ENCODE data around the gene SMARCC2.
A peak's percentile ranks its signal among the peaks of the same experiment; 100 is the strongest.

DNA sequence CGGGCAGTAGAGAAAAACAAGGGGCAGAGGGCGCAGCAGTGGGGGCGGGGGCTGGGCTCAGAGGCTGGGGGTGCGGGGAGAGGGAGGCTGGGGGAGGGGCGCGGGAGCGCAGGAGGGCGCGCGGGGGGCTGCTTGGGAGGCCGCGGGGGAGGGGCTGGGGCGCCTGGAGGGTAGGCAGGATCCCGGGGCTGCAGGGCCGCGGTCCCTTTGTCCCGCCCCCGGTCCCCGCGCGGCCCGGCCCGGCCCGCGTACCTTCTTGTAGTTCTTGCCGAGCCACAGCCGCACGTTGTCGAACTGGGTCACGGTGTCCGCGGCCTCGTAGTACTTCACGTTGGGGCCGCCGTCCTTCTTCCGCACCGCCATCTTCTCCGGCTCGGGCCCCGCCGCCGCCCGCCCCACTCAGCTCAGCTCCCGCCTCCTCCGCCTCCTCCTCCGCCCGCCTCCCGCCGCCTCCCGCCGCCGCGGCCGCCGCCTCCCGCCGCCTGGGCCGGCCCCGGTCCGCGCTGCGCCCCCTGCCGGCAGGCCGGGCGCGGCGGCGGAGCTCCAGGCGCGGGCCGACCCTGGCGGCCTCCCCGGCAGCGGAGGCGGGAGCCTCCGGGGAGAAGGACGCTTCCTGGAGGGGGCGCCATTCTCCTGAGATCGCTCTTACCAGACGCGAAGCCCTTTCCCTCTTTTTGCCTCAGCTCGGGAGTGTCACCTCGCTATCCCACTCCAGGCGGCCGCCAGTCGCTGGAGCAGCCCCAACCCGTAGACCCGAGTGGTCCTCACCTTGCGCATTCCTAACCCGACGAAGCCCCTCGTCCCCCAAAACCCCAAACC lies at the start of gene SMARCC2:
- TF ChIP-seq POLR2A (IDR thresholded peaks at IDR 0.05): peak; percentile 49
- TF ChIP-seq, protein P1, sequence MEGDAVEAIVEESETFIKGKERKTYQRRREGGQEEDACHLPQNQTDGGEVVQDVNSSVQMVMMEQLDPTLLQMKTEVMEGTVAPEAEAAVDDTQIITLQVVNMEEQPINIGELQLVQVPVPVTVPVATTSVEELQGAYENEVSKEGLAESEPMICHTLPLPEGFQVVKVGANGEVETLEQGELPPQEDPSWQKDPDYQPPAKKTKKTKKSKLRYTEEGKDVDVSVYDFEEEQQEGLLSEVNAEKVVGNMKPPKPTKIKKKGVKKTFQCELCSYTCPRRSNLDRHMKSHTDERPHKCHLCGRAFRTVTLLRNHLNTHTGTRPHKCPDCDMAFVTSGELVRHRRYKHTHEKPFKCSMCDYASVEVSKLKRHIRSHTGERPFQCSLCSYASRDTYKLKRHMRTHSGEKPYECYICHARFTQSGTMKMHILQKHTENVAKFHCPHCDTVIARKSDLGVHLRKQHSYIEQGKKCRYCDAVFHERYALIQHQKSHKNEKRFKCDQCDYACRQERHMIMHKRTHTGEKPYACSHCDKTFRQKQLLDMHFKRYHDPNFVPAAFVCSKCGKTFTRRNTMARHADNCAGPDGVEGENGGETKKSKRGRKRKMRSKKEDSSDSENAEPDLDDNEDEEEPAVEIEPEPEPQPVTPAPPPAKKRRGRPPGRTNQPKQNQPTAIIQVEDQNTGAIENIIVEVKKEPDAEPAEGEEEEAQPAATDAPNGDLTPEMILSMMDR (IDR thresholded peaks at IDR 0.05): peak; percentile 54 to 89 (median 67)

All from ovary (tissue), 3 donors.